Measurements from ENCODE around the gene ZNF84. TPM values are rescaled to one million over a fixed set of nuclear protein-coding genes. Genes with fewer than 3 reads are reported as not detected.

Gene ZNF84
- total RNA-seq, 2 experiments from 2014 or later = 10.1 to 11.8 TPM

DNA sequence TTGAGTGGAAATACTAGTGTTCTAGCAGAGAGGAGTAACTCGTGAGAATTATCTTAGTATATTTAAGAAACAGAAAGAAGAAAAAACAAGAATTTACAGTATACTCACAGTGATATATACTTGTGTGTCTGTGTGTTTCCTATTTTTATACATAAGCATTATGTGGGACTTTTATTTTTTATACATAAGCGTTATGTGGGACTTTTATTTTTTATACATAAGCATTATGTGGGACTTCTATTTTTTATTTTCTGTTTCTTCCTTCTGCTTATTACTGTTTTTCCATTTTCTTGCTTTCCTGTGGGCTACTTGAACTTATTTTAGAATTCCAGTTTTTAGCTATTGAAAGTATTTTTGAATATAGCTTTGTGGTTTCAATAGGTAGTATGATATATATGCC, 36.5 kb downstream of the ZNF84 start:
- DNase-seq = no peak
- ChIA-PET POLR2A (no interaction called here), CTCF (no interaction called here)
- Mint-ChIP-seq H3K4me3 (no peak overlapping the region), H3K9me3 (peaks cover 68% of the 10 kb centered on the region), H3K27me3 (no peaks in the 10 kb centered on the region), H3K36me3 (peaks cover 27% of the 10 kb centered on the region), H3K4me1 (ENCODE audit: low read depth) (no peaks in the 10 kb centered on the region), H3K27ac (no peak overlapping the region)
- intact Hi-C loops (cut with micrococcal nuclease) = no loop called here

DNA sequence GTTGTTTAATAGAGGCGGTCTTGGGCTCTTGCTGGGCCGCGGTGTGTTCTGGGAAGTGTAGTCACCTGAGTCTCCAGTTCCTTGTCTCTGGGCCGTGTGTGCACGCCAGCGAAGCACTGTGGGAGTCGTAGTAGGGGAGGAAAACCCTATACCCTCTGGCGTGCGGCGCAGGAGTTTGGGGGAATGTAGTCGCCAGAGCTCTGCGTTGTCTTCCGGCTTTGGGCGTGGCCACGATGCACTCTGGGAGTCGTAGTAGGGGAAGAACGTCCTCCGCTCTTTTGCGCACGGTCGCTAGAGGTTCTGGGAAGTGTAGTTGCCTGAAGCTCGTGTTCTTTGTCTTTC, 42.7 kb downstream of the ZNF84 start:
- peak; percentile 98 for DNase-seq
- CTCF ChIA-PET = interaction anchor here (0.7 to 2.1 kb wide), 3 partner anchors 50 to 101 kb away, joined by 3 to 10 read pairs (median 4); partner anchors contain the start of genes ZNF10, ZNF268 and ZNF891
- POLR2A ChIA-PET = interaction anchor here (0.8 to 1.6 kb wide), 5 partner anchors 42 to 124 kb away, joined by 3 to 13 read pairs (median 6); partner anchors contain the start of genes ZNF10, ZNF26, ZNF268 and ZNF84
- Mint-ChIP-seq H3K4me3 (no peak overlapping the region), H3K27ac (no peak overlapping the region), H3K9me3 (peaks cover 70% of the 10 kb centered on the region), H3K27me3 (no peaks in the 10 kb centered on the region), H3K4me1 (ENCODE audit: low read depth) (peaks cover 7% of the 10 kb centered on the region), H3K36me3 (peaks cover 52% of the 10 kb centered on the region)
- intact Hi-C loops (cut with micrococcal nuclease) = loop anchor here (1.0 to 2.0 kb wide), 10 partner anchors 43 to 370 kb away; partner anchors contain the start of genes ANKLE2, CHFR, PGAM5 and ZNF10

- intact Hi-C loops (cut with micrococcal nuclease) = loop anchor here (1.0 to 2.0 kb wide), 10 partner anchors 43 to 370 kb away; partner anchors contain the start of genes ANKLE2, CHFR, PGAM5 and ZNF10
- Mint-ChIP-seq H3K4me3 (no peak within 1 kb of the TSS), H3K27ac (no peak within 1 kb of the TSS), H3K4me1 (ENCODE audit: low read depth) (peaks cover 7% of the 10 kb centered on the region), H3K27me3 (no peaks in the 10 kb centered on the region), H3K9me3 (peaks cover 74% of the 10 kb centered on the region), H3K36me3 (peaks cover 56% of the 10 kb centered on the region)
- peak; percentile 97 for DNase-seq
- ChIA-PET CTCF (interaction anchor here (0.7 to 2.1 kb wide), 3 partner anchors 50 to 101 kb away, joined by 3 to 10 read pairs (median 4); partner anchors contain the start of genes ZNF10, ZNF268 and ZNF891), POLR2A (interaction anchor here (0.7 to 1.6 kb wide), 6 partner anchors 43 to 125 kb away, joined by 3 to 13 read pairs (median 6); partner anchors contain the start of genes ZNF10, ZNF26, ZNF268 and ZNF84)
Measured at GRCh38 chr12:133080368-133081158, 43.3 kb downstream of the ZNF84 start, which contains the start of gene ZNF140. TSS of gene ZNF140 (plus strand) at chr12:133080923. CDS start at chr12:133081321, 398 bp downstream.

DNA sequence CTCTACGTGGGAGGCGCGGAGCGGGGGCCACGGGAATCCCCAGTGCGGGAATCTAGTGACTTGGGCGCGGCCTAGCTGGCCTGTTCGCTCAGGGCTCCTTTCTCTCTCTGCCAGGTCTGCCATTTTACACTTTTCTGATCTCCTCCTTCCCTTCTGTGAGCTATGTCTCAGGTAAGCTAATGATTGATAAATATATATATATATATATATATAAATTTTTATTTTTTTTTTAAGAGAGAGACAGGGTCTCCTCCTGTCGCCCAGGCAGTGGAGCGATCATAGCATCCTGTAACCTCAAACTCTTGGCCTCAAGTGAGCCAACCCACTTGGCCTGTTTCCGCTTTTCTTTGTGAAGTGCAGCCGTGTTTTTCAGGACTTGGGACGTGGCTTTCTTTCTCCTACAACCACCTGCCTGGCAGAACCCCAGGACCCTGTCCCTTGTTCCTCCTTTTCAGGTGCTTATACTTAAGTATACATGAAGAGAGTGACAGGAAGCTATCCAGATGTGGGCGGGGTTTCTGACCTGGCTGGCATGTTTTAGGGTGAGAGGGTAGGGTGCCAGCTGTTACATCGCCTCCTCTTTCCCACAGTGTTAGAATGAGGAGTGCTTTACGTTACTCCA, 44.0 kb downstream of the ZNF84 start:
- no peaks in the 10 kb centered on the region for H3K27me3 Mint-ChIP-seq
- no peak overlapping the region for H3K4me3 Mint-ChIP-seq
- peak; percentile 12 for DNase-seq

DNA sequence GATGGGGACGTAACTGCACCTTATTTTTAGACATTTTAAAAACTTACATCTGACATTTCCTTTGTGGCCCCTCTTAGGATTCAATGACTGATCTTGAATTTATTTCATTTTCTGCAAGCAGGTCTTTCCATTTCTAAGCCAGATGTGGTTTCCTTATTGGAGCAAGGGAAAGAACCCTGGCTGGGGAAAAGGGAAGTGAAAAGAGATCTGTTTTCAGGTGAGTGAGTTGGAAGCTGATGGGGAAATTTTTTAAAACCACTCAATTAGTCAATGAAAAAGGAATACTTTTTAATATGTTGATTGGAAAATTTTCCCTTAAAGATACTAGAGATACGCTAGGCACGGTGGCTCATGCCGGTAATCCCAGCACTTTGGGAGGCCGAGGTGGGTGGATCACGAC, 46.0 kb downstream of the ZNF84 start:
- CTCF ChIA-PET = no interaction called here
- intact Hi-C loops (cut with micrococcal nuclease) = no loop called here
- H3K4me3 Mint-ChIP-seq = no peak overlapping the region
- H3K4me1 Mint-ChIP-seq (ENCODE audit: low read depth) = peaks cover 7% of the 10 kb centered on the region
- POLR2A ChIA-PET = no interaction called here
- peaks cover 74% of the 10 kb centered on the region for H3K9me3 Mint-ChIP-seq
- H3K27ac Mint-ChIP-seq = no peak overlapping the region
- no peaks in the 10 kb centered on the region for H3K27me3 Mint-ChIP-seq
- H3K36me3 Mint-ChIP-seq = peaks cover 70% of the 10 kb centered on the region
- no peak for DNase-seq

More for the DNA sequence above, 44.0 kb downstream of the ZNF84 start:
- H3K36me3 Mint-ChIP-seq = peaks cover 62% of the 10 kb centered on the region
- POLR2A ChIA-PET = interaction anchor here (0.7 to 1.6 kb wide), 2 partner anchors 43 to 49 kb away, joined by 3 to 5 read pairs; partner anchors contain the start of genes ZNF10, ZNF84 and ZNF891
- intact Hi-C loops (cut with micrococcal nuclease) = loop anchor here (2.0 kb wide), 1 partner anchor 320 kb away; the partner anchor contains the start of gene ANKLE2
- CTCF ChIA-PET = interaction anchor here (2.1 kb wide), 1 partner anchor 100 kb away, joined by 10 read pairs; the partner anchor contains the start of gene ZNF268
- peaks cover 76% of the 10 kb centered on the region for H3K9me3 Mint-ChIP-seq
- H3K27ac Mint-ChIP-seq = no peak overlapping the region
- peaks cover 7% of the 10 kb centered on the region for H3K4me1 Mint-ChIP-seq (ENCODE audit: low read depth)

DNA sequence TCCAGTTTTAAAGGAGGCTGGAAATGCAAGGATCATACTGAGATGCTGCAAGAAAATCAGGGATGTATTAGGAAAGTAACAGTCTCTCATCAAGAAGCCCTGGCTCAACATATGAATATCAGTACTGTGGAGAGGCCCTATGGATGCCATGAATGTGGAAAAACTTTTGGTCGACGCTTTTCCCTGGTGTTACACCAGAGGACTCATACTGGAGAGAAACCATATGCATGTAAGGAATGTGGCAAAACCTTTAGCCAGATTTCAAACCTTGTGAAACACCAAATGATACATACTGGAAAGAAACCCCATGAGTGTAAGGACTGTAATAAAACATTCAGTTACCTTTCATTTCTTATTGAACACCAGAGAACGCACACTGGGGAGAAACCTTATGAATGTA, 68.3 kb downstream of the ZNF84 start:
- no peaks in the 10 kb centered on the region for H3K4me1 Mint-ChIP-seq (ENCODE audit: low read depth)
- H3K4me3 Mint-ChIP-seq = no peak overlapping the region
- ChIA-PET CTCF (no interaction called here), POLR2A (no interaction called here)
- no peak overlapping the region for H3K27ac Mint-ChIP-seq
- no peak for DNase-seq
- peaks cover 90% of the 10 kb centered on the region for H3K9me3 Mint-ChIP-seq
- H3K36me3 Mint-ChIP-seq = peaks cover 92% of the 10 kb centered on the region
- H3K27me3 Mint-ChIP-seq = no peaks in the 10 kb centered on the region
- intact Hi-C loops (cut with micrococcal nuclease) = no loop called here

GRCh38 chr12:133106253-133106652, 68.9 kb downstream of the ZNF84 start:
- no peaks in the 10 kb centered on the region for H3K4me1 Mint-ChIP-seq (ENCODE audit: low read depth)
- H3K27ac Mint-ChIP-seq = no peak overlapping the region
- H3K4me3 Mint-ChIP-seq = no peak overlapping the region
- intact Hi-C loops (cut with micrococcal nuclease) = no loop called here
- CTCF ChIA-PET = no interaction called here
- H3K9me3 Mint-ChIP-seq = peaks cover 90% of the 10 kb centered on the region
- no peaks in the 10 kb centered on the region for H3K27me3 Mint-ChIP-seq
- peaks cover 90% of the 10 kb centered on the region for H3K36me3 Mint-ChIP-seq
- DNase-seq = no peak
- POLR2A ChIA-PET = no interaction called here

DNA sequence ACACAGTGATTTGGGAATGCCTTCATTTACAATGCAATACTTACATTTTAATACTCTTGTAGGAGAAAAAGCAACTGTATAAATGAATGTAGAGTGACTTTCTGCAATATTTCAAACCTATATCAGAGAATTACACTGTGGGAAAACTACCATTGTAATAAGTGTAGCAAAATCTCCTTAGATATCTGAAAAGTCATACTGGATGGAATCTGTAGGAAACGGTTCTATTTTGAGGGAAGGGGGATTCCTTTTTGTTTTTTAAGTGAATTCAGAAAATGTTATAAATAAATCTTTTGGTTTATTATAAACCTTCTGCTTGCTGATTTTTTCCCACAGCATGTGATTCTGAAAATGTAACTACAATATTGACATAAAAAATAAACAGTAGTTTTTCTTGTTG, 69.8 kb downstream of the ZNF84 start:
- no peaks in the 10 kb centered on the region for H3K27me3 Mint-ChIP-seq
- H3K4me1 Mint-ChIP-seq (ENCODE audit: low read depth) = no peaks in the 10 kb centered on the region
- ChIA-PET POLR2A (no interaction called here), CTCF (no interaction called here)
- intact Hi-C loops (cut with micrococcal nuclease) = no loop called here
- no peak overlapping the region for H3K4me3 Mint-ChIP-seq
- peaks cover 87% of the 10 kb centered on the region for H3K9me3 Mint-ChIP-seq
- DNase-seq = no peak
- H3K36me3 Mint-ChIP-seq = peaks cover 83% of the 10 kb centered on the region
- no peak overlapping the region for H3K27ac Mint-ChIP-seq

- intact Hi-C loops (cut with micrococcal nuclease) = no loop called here
- Mint-ChIP-seq H3K36me3 (peaks cover 79% of the 10 kb centered on the region), H3K27me3 (no peaks in the 10 kb centered on the region), H3K9me3 (peaks cover 85% of the 10 kb centered on the region), H3K27ac (no peak overlapping the region), H3K4me3 (no peak overlapping the region), H3K4me1 (ENCODE audit: low read depth) (no peaks in the 10 kb centered on the region)
- POLR2A ChIA-PET = no interaction called here
- no peak for DNase-seq
- CTCF ChIA-PET = no interaction called here
Measured at GRCh38 chr12:133108150-133108549, 70.8 kb downstream of the ZNF84 start.

Other genes starting within 250 kb of the ZNF84 start
- 10 to 100 TPM; 41.7 to 44.2 TPM for gene GOLGA3, start 208.6 kb upstream of the ZNF84 start, total RNA-seq
- 10 to 100 TPM; 41.2 to 42.9 TPM for gene CHFR, start 149.9 kb upstream of the ZNF84 start, total RNA-seq
- 1 to 10 TPM; 4.6 to 5.3 TPM for gene ZNF605, start 81.2 kb upstream of the ZNF84 start, total RNA-seq
- gene ZNF26, start 51.1 kb upstream of the ZNF84 start, total RNA-seq = 10 to 100 TPM; 10.2 to 10.8 TPM
- gene ZNF140, start 43.4 kb downstream of the ZNF84 start, total RNA-seq = 10 to 100 TPM; 11.8 to 14.1 TPM
- 1 to 10 TPM; 1.1 to 1.2 TPM for gene ZNF891, start 92.8 kb downstream of the ZNF84 start, total RNA-seq
- gene ZNF10, start 93.1 kb downstream of the ZNF84 start, total RNA-seq = 1 to 10 TPM; 3.7 to 4.1 TPM
- gene ZNF268, start 144.0 kb downstream of the ZNF84 start, total RNA-seq = 10 to 100 TPM in 1 of 2 experiments, 1 to 10 TPM in 1; 9.2 to 11.8 TPM
- not detected for gene ANHX, start 198.4 kb downstream of the ZNF84 start, total RNA-seq

Measured in activated CD4-positive, alpha-beta memory T cell treated with anti-CD3 and anti-CD28 coated beads for 36 hours (primary cell).